HG03280 (cell line): ENCODE data around the gene DIRAS2.

Source experiments
- ATAC-seq: cut with Tn5 transposase; IDR thresholded peaks from one replicate; pipeline ENCODE4 v1.9.1; 2021; ENCODE audit warnings: mild to moderate bottlenecking, moderate library complexity; ENCODE audit not compliant: unreplicated experiment

The DIRAS2 gene

DNA sequence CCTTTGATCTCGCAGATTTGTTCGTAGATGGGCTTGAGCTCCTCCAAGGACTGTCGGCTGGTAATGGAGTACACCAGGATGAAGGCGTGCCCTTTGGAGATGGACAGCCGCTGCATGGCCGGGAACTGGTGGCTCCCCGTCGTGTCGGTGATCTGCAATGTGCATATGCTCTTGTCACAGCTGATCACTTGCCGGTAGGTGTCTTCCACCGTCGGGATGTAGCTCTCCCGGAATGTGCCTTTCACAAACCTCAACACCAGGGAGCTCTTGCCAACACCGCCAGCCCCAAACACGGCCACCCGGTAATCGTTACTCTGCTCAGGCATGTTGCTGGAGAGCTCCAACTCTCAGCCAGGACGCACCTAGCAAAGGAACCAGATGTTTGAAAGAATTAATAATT lies 29.1 kb downstream of the DIRAS2 start:
- no peak for ATAC-seq

DNA sequence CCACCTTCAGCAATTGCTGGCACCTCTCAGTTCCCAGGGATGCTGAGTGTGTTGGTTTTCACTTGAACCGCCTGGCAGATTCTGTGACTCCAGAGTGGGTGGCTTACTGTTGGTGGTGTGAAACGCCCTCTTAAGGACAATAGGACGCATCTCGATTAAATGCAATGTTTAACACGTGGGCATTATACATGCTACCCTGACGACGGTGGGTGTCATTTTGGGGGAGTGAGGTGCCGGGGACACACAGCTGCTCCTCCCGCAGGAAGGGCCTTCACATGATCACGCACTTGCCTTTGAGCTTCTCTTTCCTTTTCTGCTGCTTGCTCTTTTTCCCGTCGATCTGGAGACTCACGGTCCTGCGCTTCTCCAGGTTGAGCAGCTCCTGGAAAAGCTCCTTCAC lies 29.7 kb downstream of the DIRAS2 start:
- no peak for ATAC-seq

DNA sequence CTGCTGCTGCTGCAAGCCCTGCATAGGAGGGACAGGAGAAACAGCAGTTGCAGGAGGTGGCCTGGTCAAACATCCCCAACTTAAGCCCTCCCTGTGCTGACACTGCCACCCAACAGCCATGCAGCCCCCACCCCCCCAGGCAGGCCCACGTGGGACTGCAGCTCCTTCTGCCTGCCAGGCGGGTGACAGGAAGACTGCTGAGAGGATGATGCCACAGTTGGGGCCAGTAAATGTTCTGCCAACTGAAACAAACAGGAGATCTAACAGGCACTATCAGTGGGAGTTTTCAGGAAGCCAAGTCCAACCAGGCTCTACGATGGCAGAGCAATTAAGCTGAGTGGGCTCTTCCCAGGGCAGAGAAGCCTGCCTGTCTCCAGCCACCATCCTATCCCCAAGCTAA lies 31.1 kb downstream of the DIRAS2 start:
- no peak for ATAC-seq

DNA sequence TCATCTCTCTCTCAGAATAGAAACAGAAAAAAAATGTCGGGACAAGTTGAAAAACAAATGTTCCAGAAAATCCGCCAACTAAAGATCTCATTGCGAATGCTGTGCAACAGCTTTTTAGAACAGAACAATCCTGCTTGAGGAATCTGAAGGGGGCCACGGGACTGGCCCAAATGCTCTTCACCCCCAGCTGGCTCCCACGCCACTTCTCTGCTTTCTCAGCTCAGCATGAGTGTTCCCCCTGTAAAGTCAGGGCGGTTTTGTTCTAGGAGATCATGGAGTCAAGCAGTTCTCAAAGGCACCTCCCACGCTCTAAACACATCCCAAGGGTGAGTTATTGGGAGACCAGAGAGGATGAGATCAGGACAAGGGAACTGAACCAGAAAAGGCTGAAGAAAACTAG lies 31.5 kb downstream of the DIRAS2 start:
- no peak for ATAC-seq

DNA sequence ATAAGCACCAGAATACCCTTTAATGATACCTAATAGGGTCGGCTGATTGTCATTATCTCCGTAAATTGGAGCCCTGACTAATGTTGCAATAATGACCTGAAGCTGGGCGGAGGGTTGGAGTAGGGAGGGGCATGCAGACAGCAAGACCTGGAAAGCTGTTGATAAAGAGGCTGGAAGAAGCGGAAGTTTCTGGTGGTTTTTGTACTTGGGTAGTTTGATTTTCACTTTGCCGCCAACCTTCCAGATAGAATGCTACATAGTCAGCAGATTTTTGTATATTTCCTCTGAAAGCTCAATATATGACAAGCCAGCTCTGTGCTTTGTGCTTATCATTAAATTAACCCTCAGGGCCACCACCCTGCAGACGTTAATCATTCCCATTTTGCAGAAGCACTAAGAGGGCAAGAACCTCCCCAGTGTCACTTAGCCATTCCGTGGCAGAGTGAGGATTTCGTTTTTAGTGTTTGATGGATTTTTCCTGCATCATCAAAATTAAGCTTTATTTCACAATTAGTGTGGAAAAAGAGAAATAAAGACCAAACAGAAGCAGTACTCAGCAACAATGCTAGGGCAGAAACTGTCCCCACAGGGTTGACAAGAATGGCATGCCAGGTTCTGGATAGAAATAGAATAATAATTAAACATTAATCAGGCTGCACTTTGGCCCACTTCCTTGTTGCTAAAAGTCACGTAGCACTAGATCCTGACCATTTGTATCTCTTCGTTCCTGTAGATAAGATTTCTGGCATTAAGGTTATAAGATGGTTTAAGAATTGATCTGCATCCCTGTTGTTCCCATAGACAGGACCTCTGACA lies 34.7 kb downstream of the DIRAS2 start:
- no peak for ATAC-seq

DNA sequence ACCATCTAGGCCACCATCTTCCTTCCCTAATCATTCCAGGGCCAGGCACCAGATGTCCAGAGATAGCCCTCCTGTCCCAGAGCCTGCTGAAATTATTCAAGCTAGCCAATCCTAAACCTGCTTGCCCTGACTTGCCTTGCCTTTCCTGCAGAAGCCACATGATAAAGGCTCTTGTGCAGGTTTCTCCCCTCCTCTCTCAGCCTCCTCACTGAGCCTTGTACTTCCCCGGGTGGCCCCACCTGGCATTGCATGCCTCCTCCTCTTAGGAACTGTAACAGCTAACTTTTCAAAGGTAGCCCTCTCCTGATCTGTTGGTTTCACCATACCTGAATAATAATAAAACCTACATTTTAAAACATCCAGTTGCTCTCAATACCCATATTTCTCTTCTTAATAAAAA lies 42.6 kb downstream of the DIRAS2 start:
- no peak for ATAC-seq

DNA sequence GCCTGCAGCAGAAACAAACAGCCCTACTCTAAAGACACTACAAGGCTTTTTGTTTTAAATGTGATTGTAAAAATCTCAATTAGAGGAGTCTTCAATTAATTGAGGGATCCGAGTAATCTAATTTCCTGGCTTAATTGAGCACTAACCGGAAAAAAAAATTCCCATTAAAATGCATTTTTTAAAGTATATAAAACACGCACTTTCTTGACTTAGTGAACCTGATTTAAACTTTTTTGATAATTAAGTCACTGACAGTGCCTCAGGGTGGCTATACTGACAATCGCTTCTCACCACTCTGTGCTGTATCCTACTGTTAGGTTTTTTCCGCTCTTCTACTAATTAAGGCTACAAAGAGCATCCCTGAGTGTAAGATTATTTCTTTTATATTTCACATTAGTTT lies 44.4 kb downstream of the DIRAS2 start:
- no peak for ATAC-seq

DNA sequence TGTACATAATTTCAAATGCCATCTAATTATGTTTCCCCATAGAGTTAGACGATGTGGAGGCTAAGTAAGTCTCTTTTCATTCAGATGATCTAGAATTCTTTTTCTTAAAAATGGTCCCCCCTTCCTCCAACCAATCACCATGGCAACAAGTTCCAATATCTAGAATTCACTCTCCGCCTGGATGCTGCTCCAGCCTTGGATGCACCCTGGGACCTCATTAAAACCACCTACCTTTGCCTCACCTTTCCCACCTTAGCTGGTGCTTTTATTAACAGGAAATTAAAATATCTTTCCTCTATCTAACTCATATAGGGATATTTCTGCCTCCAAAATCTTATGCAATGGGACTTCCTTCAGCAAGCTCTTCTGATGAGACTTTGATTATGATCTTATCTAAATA lies 49.0 kb downstream of the DIRAS2 start:
- ATAC-seq = no peak

DNA sequence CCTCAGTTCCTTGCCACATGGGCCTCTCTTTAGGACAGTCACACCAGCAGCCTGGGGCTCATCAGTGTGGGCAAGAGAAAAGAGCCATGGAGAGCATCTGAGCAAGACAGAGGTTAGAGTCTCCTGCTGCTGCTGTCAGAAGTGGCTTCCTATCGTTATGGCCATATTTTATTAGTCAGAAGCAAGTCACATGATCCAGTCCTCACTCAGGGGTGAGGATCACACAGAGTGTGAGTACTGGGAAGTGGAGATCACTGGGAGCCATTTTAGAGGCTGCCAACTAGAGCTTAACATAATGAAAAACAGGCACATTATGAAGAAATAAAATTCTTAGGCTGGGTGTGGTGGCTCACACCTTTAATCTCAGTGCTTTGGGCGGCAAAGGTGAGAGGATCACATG lies 62.0 kb downstream of the DIRAS2 start:
- ATAC-seq = no peak

DNA sequence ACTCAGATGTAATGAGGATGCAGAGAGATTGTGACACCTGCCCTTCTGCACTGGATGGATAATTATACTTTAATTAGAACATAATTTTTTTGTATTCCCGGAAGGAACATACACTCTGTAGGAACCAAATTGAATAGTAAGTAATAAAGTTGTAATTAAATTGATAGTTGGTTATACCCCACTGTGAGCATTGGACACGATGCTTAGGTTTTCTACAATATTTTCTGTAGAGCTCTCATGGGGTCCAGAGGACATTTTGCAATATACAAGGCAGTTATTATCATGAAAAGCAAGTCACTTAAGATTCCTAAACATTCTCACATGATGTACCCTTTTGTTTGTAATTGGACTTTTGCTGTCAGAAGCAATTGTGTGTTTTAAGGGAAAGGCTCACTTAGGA lies 63.4 kb downstream of the DIRAS2 start:
- no peak for ATAC-seq

DNA sequence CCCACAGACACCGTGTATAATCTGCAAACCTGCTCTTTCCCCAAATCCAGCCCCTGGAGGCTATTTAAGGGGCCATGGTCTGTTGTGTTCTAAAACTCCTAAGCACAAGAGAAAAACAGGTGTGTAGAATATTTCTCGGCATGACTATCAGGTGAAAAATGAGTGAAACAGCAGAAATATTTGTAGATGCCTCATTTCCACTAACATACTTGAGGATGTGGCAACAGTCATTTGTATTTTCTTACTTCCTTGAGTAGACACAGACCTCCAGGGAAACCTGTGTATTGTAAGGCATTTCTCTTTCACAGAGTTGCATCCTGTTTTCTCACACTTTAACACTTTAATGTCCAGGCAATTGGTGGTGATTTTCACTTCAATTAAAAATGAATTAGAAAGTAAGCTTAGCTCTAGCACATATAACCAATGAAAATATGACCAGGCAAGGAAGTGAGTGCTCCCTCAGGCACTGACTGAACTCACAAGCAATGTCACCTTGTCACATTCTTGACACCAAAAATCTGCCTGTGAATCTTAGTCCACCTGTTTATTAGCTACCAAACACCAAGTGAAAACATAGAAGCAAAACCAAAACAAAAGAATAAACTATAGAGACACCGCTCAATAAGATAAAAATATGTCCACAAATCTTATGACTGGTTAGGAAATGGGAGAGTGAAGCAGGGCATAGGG lies 64.4 kb downstream of the DIRAS2 start:
- ATAC-seq = no peak

DNA sequence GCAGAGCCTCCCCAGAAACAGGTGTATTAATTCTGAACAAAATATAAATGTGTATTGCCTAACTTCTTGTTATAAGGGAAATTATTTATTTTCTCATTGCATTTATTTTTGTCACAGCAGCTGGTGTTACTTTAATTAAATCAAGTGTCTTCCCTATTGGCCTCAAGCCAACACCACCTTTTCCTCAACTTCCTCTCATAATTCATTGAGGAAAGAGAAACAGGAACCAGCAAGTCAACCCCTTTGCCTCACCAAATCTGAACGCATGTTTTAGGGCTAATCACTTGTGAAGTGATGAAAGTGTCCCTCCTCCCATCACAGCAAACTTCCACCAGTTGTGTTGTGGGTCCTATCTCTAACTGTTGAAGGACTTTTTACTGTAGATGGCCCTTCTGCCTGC lies 73.1 kb downstream of the DIRAS2 start:
- ATAC-seq = no peak

DNA sequence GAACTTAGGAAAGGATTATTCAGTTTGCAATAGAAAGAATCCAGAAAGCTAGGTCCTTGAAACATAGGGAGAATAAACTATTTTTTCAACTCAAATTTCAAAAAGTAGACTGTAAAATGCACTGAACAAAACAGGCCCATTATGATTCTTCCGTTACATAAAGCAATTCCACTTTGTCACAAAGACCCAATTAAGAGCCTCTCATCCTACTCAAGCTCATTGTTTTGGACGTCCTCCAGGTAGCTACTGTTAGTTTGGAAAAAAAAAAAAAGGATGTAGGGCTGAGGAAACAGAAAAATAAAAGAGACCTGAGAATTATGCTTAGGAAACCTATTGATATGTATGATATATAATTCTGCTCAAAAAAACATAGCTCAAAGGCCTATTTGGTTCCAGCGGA lies 74.0 kb downstream of the DIRAS2 start:
- no peak for ATAC-seq

DNA sequence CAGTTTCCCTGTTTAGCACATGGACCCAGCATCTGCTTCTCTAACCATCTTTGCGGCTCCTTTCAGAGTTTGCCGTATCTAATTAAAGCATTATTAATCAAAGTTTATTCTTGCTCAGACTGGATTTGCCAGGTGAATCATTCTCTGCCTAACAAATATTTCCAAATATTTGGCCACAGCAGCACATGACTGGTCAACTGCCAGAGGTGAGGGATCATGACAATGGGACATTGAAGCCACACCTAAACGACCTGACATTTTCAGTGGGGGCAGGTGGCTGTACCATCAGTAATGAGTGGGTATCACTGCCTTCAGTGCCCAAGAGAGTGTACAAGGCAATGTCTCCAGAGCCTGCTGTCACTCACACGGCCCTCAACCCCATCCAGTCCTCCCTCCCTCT lies 80.4 kb downstream of the DIRAS2 start:
- ATAC-seq = no peak
